GM19468 (cell line): ENCODE measurements around the gene RPLP2.

Experiments used
- ATAC-seq: cut with Tn5 transposase; IDR thresholded peaks from one replicate; pipeline ENCODE4 v1.9.1; 2021; ENCODE audit warnings: mild to moderate bottlenecking, moderate library complexity, moderate number of reproducible peaks; ENCODE audit not compliant: unreplicated experiment; ENCODE audit errors: extremely low read depth

Gene RPLP2

DNA sequence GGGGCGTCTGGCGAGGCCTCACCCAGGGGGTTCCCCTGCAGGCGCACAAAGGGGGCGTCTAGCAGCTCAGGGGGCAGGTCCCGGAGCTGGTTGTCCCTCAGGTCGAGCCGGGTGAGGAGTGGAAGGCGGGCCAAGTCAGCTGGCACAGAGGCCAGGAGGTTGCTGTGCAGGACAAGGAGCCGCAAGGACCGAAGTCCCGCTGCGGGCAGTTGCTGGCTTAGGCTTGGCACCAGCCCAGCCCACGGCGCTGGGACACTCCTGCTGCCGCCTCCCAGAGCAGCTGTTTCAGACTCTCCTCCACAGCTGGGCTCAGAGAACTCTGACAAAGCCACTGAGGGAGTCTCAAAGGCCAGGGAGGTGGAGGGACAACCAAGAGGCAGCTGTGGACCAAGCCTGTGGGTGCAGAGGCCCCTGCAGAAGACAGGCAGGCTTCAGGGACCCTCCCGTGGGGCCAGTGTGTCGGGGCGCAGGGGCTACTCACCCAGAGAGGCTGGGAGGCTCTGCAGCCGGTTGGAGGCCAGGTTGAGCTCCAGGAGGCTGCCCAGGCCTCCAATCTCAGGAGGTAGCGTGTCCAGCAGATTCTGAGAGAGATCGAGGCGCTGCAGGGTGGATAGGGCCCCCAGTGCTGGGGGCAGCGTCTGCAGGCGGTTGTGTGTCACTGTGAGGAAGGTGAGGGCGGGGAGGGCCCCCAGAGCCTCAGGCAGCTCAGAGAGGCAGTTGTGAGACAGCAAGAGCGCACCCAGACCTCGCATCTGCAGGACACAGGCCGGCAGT lies 6.9 kb upstream of the RPLP2 start:
- no peak for ATAC-seq

DNA sequence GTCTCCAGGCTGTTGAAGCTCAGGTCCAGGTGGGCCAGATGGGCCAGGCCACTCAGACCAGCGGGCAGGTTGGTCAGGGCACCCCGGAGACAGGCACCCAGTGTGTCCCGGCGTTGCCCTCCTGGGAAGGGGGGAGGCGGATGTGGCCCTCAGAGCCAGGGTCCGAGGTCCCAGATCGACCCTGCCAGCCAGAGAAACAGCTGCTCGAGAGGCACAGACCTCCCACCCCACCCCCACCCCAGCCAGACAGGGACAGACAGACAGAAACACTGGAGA lies 6.4 kb upstream of the RPLP2 start:
- no peak for ATAC-seq

DNA sequence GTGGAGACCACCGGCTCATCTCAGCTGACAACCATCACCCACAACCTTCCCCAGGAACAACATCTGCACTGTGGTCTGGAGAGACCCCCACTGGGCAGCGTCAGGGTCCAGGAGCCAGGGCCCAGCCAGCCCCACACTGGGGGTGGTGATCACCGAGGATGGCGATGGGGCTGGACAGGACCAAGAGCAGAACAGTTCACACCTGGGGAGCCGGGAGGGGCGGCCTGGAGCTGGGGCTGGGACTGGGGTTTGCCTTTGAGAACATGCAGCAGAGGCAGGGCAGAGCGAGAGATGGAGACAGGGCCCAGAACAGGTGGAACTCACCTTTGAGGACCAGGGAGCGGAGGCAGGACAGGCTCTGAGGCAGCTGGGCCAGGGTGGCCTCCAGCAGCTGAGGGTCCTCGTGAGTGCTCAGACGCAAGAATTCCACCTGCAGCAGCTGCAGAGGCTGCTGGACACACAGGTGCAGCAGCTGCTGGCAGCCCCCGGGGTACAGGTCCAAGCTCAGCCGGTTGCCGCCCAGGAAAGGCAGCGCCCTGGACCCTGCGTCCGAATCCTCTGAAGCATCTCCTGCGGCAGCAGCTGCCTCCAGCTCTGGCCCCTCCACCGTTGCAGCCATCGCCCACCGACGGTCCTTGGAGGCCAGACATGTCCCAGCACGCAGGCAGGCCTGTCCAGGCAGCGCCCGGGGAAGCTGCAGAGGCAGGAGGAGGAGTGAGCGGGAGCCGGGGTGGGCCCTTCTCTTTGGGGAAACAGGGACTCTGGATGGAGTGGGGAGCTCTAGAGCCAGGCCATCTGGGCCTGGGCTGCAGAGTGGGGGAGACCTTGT lies 5.8 kb upstream of the RPLP2 start:
- no peak for ATAC-seq

DNA sequence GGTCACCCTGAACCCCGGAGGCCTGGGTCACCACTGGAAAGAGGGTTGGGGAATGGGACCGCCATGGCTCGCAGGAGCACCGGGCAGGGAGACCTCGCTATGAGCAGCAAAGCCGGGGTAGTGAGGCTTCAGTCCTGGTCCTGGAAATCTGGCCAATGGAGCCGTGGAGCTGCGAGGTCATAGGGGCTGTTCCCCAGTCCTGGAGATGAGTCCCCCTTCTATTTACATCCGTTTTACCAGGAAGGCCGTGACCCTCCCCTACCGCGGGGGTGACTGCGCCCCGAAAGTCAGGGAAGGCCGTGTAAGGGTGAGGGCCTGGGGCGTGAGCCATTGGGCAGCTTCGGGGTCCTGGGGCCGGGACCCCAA lies 5.2 kb upstream of the RPLP2 start:
- no peak for ATAC-seq

DNA sequence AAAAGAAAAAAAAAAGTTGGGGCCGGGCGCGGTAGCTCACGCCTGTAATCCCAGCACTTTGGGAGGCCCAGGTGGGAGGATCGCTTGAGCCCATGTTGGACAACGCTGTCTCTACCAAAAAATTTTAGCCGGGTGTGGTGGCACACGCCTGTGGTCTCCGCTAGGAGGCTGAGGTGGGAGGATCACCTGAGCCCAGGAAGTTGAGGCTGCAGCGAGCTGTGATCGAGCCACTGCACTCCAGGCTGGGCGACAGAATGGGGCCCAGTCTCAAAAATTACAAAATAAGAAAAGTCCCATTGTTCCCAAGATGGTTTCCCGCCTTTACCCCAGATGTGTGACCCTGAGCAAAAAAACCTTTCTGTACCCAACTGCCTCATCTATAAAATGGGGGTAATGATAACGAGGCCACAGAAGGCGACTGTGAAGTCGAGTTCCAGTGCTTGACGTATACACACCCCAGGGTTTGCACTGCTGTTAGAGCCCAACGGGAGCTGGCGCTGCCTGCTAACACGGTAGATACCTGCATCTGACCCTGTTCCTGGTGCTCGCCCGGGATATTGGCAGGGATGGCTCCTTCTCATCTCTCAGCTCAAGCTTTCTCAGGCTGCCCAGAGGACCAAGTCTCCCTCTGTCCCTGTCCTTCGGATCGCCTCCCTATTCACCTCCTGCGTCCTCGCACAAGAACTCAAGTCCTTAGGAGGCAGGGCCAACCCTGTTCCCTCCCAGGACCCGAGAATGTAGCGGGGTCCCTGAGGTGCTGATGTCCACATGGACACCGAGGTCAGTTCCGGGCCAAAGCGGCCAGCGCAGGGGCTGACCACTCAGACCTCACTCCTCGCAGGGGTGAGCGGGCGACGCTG lies 1.1 kb upstream of the RPLP2 start:
- no peak for ATAC-seq

DNA sequence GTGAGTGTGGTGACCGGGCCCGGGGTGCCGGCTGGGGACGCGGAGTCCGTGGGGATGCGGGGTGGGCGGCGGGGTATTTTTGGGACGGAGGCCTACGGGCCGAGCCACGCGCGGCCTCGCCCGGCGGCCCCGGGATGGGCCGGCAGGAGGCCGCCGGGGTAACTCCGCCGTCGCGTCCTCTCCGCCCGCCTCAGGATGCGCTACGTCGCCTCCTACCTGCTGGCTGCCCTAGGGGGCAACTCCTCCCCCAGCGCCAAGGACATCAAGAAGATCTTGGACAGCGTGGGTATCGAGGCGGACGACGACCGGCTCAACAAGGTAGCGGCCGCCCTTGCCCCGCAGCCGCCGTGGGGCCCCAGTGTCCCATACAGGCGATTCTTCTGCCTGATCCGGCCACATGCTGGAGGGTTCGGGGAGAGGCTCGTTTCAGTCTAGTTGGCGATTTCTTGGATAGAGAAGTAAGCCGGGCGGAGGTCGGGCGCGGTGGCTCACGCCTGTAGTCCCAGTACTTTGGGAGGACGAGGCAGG lies 337 bp downstream of the RPLP2 start:
- ATAC-seq: no peak

DNA sequence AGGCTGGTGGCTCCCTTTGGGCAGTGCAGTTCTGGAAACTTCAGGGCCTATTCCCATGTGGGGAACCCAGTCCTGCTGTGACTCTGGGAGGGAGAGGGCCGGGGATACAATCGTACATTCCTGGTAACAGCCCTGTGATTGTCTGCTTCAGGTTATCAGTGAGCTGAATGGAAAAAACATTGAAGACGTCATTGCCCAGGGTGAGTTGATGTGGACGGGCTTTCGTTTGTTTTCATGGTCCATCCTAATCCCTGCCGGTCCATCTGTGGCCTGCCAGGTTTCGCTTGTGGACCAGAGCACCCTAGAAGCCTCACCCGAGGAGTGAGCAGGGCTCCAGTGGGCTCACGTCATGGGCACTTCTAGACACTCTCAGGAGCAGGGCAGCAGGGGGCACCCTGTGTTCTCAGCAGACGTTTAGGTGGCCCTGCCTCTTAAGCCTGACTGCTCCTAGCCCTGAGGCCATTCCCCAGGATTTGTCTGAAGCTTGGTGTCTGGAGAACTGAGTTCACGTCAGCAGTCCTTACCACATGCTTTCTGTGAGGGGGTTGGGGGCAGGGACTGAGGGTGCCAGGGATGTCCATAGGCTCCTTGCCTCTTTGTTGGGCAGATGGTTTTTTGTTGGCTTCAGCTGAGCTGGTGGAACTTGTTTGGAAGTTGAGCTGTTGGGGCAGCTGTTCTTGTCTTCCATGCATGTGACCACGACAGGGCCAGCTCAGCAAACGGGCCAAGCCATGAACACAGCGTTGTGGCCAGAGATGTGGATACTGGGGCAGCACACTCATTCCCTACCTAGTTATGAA lies 1.9 kb downstream of the RPLP2 start:
- ATAC-seq: no peak

DNA sequence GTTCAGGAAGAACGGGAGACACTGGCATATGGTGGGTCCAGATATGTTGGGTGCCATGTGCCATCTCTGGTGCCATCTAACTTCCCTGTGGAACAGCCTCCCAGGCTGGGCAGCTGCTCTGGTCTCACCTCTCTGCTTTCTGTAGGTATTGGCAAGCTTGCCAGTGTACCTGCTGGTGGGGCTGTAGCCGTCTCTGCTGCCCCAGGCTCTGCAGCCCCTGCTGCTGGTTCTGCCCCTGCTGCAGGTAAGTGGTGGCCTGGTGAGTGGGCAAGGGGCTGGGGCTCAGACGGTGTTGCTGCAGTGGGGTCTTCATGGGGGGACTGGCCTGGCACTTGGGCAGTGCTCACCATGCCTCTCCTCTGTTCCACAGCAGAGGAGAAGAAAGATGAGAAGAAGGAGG lies 2.6 kb downstream of the RPLP2 start:
- ATAC-seq: no peak

DNA sequence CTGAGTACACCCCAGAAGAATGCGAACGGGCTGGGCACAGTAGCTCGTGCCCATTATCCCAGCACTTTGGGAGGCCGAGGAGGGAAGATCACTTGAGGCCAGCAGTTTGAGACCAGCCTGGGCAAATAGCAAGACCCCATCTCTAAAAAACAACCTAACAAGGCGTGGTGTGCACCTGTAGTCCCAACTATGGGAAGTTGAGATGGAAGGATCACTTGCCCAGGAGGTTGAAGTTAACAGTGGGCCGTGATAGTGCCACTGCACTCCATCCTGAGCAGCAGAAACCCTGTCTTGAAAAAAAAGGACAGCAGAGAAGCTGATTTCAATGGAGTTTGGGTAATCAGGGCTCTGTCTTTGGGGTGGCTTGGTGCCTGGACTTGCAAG lies 3.3 kb downstream of the RPLP2 start:
- ATAC-seq: no peak

DNA sequence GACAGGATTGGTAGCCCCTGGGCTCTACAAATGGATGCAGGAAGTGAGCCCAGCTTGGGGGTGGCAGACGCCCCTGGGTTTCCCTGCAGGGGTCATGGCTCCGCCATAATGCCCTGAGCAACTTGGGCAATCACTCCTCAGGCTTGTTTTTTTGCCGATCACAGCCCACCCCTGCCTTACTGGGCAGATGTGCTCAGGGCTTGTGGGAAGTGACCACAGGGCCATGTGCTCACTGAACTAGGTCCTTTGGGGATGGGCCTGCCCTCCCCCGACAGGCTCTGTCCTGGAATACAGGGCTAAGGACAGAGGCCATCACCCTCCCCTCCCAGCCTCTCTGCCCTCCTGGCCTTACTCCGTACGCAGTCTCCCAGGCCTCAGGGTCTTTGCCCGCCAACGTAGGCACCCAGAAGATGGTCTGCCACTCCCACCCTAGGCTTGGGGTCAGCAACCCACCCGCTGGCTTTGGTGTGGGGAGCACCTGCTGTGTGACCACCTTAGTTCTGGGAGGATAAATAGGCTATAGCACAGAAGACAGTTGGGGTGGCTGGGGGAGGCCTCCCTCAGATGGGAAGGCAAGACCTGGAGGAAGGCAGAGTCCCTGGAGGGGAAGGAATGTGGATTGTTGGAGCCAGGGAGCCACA lies 3.8 kb downstream of the RPLP2 start:
- ATAC-seq: no peak

DNA sequence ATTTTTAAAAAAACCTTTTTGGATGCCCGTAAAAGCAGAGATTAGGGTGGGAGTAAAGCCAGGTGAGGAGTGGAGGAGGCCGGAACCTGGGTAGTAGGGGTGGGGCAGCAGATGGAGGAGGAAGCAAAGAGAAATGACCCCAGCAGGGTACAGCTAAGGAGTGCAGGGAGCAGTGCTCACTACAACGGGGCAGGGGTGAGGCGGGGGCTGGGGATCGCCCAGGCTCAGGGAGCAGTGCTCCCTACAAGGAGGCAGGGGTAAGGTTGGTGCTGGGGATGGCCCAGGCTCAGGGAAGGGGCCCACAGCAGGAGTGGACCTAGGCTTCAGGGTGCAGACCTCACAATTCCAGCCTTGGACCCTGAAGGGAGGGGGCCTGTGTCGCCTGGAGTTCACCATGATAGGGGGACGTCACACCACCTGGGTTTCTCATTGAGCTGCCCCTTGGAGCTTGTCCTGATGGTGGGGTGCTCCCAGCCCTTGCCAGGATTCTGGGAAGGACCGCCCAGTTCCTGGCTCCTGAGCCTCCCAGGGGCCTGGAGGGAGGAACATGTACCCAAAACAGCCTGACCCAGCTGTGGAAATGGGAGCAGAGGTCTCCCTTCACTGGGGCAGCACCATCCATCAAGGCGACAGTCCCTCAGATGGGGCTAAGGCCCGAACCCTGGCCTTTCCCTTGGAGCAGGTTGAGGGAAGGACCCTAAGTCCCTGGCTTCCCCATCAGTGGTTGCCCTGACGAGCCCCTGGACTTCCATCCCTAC lies 6.1 kb downstream of the RPLP2 start:
- ATAC-seq: no peak

DNA sequence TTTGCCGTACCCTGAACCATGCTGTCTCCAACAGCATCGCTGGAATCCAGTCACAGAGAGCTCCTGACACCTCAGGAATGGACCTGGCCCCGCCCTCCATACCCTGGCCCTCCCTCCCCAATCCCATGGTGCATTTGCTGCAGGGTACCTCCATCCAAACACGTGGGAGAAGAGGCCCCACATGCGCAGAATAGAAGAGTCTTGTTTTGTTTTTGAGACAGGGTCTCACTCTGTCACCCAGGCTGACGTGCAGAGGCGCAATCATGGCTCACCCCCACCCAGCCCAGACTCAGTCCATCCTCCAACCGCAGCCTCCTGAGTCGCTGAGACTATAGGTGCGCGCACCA lies 6.6 kb downstream of the RPLP2 start:
- no peak for ATAC-seq

DNA sequence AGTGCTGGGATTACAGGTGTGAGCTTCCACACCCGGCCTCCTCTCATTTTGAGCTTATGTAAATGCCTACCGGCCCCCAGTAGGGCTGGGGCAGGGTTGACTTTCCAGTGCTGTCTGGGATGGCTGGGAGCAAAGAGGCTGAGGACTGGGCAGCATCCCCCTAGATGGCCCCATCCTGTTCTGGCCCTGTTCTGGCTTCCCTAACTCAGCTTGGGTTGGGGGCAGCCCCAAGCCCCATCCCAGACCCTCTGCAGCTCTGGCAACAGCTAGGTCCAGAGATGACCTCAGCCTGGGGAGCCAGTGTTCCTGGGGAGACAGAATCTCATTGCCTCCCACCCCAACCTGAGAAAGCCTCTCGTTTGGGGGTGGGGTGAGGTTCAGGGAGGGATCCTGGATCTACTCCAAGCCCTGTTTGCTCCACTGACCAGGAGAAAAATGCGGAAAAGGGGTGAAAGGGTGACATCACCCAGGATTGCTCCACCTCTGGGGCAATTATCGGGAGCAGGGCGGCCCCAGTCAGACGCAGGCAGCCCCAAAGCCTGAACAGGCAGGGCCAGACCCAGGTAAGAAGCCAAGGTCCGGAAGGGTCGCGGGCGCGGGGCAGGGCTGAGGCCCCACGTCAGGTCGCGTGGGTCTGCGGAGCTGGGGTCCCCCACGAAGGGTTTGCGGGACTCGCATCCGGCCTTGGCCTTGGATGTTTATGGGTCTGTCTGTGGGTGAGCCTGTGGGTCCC lies 8.8 kb downstream of the RPLP2 start, which contains the start of gene PNPLA2:
Gene PNPLA2, plus strand, starts transcription at position 519 of the 733 bp plus-strand sequence. CDS start 805 bp downstream, outside the sequence.
- ATAC-seq: no peak

DNA sequence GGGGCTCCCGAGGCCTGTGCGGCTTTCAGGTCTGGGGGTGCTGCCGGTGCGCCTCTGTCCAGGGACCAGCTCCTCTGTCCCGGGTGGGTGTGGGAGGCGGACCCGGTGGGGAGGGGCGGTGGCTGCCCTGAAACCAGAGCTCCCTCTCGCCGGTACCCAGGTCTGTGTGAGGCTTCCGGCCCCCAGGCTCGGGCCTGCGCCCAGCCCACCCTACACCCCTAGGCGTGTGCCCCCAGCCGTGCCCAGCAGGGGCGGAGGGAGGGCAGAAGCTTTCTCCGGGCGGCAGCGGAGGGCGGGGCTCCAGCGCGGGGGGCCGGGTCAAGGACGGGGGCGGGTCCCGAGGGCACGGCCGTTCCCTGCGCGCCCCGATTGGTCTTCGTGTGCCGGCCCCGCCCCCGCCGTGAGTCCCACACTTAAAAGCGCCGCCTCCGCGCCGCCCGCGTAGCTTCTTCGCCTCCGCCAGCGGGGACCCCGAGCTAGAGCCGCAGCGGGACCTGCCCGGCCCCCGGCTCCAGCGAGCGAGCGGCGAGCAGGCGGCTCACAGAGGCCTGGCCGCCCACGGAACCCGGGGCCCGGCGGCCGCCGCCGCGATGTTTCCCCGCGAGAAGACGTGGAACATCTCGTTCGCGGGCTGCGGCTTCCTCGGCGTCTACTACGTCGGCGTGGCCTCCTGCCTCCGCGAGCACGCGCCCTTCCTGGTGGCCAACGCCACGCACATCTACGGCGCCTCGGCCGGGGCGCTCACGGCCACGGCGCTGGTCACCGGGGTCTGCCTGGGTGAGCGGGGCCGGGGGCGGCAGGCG lies 9.6 kb downstream of the RPLP2 start:
- no peak for ATAC-seq

DNA sequence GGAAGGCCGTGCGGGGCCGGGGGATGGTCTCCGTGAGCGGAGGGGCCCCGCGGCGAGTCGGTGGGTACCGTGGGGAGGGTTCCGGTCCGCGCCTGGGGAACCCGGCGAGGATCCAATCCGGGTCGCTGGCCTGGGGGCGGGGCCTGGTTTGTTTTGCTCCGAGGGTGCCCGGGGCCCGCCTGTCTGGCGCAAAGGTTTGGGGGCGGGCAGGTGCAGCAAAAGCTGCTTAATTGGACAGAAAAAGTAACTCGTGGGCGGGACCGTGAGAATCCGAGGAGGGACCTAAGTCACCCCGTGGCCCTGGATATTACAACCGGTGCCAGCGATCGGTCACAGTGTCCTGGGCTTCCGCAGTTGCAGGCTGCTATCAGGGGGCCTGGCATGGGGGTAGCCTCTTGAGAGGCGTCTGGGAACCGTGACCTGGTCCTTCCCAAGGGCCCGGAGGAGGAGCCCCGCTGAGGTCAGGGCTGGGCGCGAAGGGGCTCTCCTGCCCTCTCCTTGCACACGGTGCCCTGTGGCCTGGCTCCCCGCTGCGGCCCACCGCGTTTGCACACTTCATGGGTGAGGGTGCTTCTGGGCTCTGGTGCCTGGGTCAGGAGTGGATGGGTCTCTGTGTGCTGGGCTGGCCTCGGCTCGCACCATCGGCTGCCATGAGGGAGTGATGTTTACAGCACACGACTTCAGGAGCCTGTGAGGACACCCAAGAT lies 10.3 kb downstream of the RPLP2 start:
- ATAC-seq: no peak

DNA sequence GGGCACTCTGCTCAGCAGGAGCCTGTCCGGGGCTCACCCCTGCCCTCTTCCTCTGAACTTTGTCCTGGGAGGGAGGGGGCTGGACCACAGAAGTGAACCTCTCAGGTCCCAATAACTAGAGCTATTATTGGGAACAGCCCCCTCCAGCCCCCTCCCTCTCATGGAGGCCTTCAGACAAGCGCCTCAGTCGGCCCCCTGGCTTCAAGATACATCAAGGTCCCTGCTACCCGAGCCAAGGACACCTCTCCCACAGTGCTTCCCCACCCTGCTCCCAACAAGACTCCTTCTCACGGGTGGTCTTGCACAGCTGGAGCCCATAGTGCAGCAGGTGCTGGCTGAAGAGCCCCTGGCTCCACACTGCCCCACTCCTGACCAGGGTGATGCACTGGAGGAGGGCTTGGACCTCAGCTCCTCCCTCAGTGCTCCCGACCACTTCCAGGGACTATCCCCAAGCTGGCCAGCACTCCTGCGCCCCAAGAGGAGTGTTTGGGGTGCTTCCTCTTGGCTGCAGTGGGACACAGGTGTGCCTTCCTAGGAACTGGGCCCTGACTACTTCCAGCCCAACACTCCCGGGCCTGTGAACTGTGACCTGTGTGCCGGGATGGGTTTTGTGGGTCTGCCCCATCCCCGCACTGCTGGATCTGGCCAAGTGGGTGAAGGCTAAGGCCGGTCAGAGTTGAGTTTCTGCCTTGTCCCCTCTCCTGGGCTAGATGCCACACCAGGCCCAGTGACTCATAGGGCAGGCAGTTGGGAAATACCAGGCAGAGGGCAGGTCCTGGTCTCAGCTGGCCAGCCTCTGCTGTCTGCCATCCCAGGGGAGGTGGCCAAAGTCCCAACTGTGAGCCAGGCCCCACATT lies 11.1 kb downstream of the RPLP2 start:
- ATAC-seq: no peak
